ENCODE data around the gene PPFIBP2. TPM values are rescaled to one million over a fixed set of nuclear protein-coding genes. Genes with fewer than 3 reads are reported as not detected.

PPFIBP2 gene
- total RNA-seq, 5 donors from 2014 or later (not counting 1 experiment from before 2014, with no cell fraction given) = 12.5 to 46.6 (median 35.2) TPM

DNA sequence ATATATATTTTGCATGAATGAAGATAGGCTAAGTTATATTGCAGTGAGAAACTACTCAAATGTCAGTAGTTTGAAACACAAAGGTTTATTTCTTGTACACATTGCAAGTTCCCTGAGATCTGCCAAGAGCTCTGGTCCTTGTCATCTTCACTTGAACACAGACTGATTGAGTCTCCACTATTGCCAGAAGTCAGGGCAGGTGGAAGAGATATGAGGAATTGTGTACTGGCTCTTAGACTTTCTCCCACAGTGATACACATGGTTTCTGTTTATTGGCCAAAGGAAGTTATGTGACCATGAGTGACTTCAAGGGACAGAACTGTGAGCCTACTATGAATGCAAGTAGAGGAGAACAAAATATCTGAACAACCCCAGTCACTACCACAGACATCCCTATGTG, 44.2 kb downstream of the PPFIBP2 start:
- Histone ChIP-seq H3K9me3 (no peaks in the 10 kb centered on the region), H3K36me3 (ENCODE audit: control insufficient read depth in 2 of 2, extremely low read depth in 1 of 2, insufficient read depth in 1 of 2, low read length in 1 of 2) (no peaks in the 10 kb centered on the region), H3K27me3 (replicated peaks in 1 of 2; ENCODE audit: control insufficient read depth in 2 of 2, extremely low read depth in 1 of 2, insufficient read depth in 2 of 2, low read length in 1 of 2) (peaks cover 0 to 3% of the 10 kb centered on the region in 2 experiments), H3K27ac (ENCODE audit: low read length) (no peak overlapping the region), H3K4me3 (ENCODE audit: control insufficient read depth in 1 of 2, extremely low read depth in 1 of 2, low read length in 1 of 2) (no peak overlapping the region), H3K4me1 (ENCODE audit: control insufficient read depth in 1 of 2, extremely low read depth in 1 of 2, insufficient read depth in 2 of 2, low read length in 2 of 2) (no peaks in the 10 kb centered on the region)
- Mint-ChIP-seq H3K9me3 (no peaks in the 10 kb centered on the region), H3K4me1 (peaks cover 0 to 21% (median 0%) of the 10 kb centered on the region in 3 donors), H3K27ac (no peak overlapping the region), H3K36me3 (peaks cover 9% of the 10 kb centered on the region), H3K27me3 (no peaks in the 10 kb centered on the region), H3K4me3 (no peak overlapping the region)
- POLR2A ChIA-PET = no interaction called here
- no peak for DNase-seq
- CTCF ChIA-PET = no interaction called here
- no peak for ATAC-seq (replicated peaks in 1 of 4)

DNA sequence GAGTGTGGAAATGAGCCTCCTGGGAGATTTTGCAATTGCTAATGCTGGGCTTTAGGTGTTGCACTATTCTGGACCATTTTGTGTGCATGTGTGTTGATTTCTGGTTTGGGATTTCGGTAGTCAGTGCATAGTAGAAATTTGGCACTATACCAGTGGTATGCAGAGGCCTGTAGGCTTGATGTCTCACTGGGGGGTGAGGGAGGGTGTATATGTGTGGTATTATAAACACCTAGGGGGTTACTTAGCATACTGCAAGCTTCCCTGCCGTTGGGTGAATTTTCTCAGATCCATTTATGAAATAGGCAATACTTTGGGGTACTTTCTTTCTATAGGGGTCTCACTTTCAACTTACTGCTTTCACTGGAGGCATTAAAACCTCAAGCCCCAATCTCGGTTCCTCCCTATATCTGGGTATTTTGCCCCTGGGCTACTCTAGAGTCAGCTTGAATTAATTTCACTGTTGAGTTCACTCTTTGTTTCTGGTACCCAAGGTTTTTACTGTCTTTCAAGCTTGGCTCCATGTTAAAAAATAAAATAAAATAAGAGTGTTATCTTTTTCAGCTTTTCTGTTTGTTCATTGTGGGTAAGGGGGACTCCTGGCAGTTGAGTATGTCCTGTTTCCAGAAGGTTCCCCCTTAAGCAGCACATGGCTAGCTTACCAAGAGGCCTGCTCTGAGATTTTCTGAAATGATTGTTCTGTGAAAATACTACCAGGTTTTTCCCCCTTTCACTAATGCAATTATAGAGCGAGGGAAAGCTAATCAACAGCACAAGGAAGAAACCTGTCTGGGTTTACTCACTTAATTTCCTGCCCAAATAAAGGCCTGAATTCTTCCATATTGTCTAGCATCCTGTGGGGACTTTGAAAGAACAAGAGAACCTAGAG, 45.8 kb downstream of the PPFIBP2 start:
- Mint-ChIP-seq H3K4me3 (no peak overlapping the region), H3K9me3 (no peaks in the 10 kb centered on the region), H3K36me3 (peaks cover 15% of the 10 kb centered on the region), H3K4me1 (peaks cover 0 to 18% (median 0%) of the 10 kb centered on the region in 3 donors), H3K27me3 (no peaks in the 10 kb centered on the region), H3K27ac (no peak overlapping the region)
- no peak overlapping the region for H3K4me3 ChIP-seq (ENCODE audit: control insufficient read depth in 1 of 2, extremely low read depth in 1 of 2, low read length in 1 of 2)
- 91% methylated on average over 1 of the region's 4 CpGs for WGBS (ENCODE audit: insufficient coverage)
- no peaks in the 10 kb centered on the region for H3K9me3 ChIP-seq
- no peaks in the 10 kb centered on the region for H3K4me1 ChIP-seq (ENCODE audit: control insufficient read depth in 1 of 2, extremely low read depth in 1 of 2, insufficient read depth in 2 of 2, low read length in 2 of 2)
- no peak for DNase-seq
- CTCF ChIA-PET = interaction anchor here in 1 of 2 donors (1.2 kb wide), 1 partner anchor 52 kb away, joined by 4 read pairs; no protein-coding TSS in a partner anchor
- H3K36me3 ChIP-seq (ENCODE audit: control insufficient read depth in 2 of 2, extremely low read depth in 1 of 2, insufficient read depth in 1 of 2, low read length in 1 of 2) = no peaks in the 10 kb centered on the region
- no peak overlapping the region for H3K27ac ChIP-seq (ENCODE audit: low read length)
- POLR2A ChIA-PET = no interaction called here
- H3K27me3 ChIP-seq (replicated peaks in 1 of 2; ENCODE audit: control insufficient read depth in 2 of 2, extremely low read depth in 1 of 2, insufficient read depth in 2 of 2, low read length in 1 of 2) = peaks cover 0 to 3% of the 10 kb centered on the region in 2 experiments
- ATAC-seq (replicated peaks in 1 of 4) = no peak

- ATAC-seq (replicated peaks in 1 of 4) (no peak), DNase-seq (no peak)
- Histone ChIP-seq H3K4me1 (ENCODE audit: control insufficient read depth in 1 of 2, extremely low read depth in 1 of 2, insufficient read depth in 2 of 2, low read length in 2 of 2) (no peaks in the 10 kb centered on the region), H3K36me3 (ENCODE audit: control insufficient read depth in 2 of 2, extremely low read depth in 1 of 2, insufficient read depth in 1 of 2, low read length in 1 of 2) (peaks cover 0 to 10% of the 10 kb centered on the region in 2 donors), H3K9me3 (no peaks in the 10 kb centered on the region), H3K27me3 (replicated peaks in 1 of 2; ENCODE audit: control insufficient read depth in 2 of 2, extremely low read depth in 1 of 2, insufficient read depth in 2 of 2, low read length in 1 of 2) (peaks cover 0 to 7% of the 10 kb centered on the region in 2 experiments), H3K27ac (ENCODE audit: low read length) (no peak overlapping the region), H3K4me3 (ENCODE audit: control insufficient read depth in 1 of 2, extremely low read depth in 1 of 2, low read length in 1 of 2) (no peak overlapping the region)
- Mint-ChIP-seq H3K4me1 (peaks cover 0 to 11% (median 0%) of the 10 kb centered on the region in 3 donors), H3K9me3 (no peaks in the 10 kb centered on the region), H3K27me3 (no peaks in the 10 kb centered on the region), H3K27ac (no peak overlapping the region), H3K36me3 (peaks cover 27% of the 10 kb centered on the region), H3K4me3 (no peak overlapping the region)
- CTCF ChIA-PET = no interaction called here
- POLR2A ChIA-PET = no interaction called here
- no CpG with 5 or more reads among the region's 2 CpGs for WGBS (ENCODE audit: insufficient coverage)
Observed at GRCh38 chr11:7561562-7561961, 47.8 kb downstream of the PPFIBP2 start.

- Mint-ChIP-seq H3K27ac (no peak overlapping the region), H3K36me3 (peaks cover 38% of the 10 kb centered on the region), H3K4me1 (peaks cover 0 to 6% (median 0%) of the 10 kb centered on the region in 3 donors), H3K27me3 (no peaks in the 10 kb centered on the region), H3K9me3 (peaks cover 0 to 6% (median 0%) of the 10 kb centered on the region in 3 donors), H3K4me3 (no peak overlapping the region)
- no peak overlapping the region for H3K4me3 ChIP-seq (ENCODE audit: control insufficient read depth in 1 of 2, extremely low read depth in 1 of 2, low read length in 1 of 2)
- ChIA-PET POLR2A (no interaction called here), CTCF (no interaction called here)
- H3K27ac ChIP-seq (ENCODE audit: low read length) = no peak overlapping the region
- 64% methylated on average over 1 of the region's 2 CpGs for WGBS (ENCODE audit: insufficient coverage)
- H3K4me1 ChIP-seq (ENCODE audit: control insufficient read depth in 1 of 2, extremely low read depth in 1 of 2, insufficient read depth in 2 of 2, low read length in 2 of 2) = no peaks in the 10 kb centered on the region
- no peak for DNase-seq
- ATAC-seq (replicated peaks in 1 of 4) = no peak
- H3K9me3 ChIP-seq = no peaks in the 10 kb centered on the region
- H3K27me3 ChIP-seq (replicated peaks in 1 of 2; ENCODE audit: control insufficient read depth in 2 of 2, extremely low read depth in 1 of 2, insufficient read depth in 2 of 2, low read length in 1 of 2) = peaks cover 0 to 7% of the 10 kb centered on the region in 2 experiments
- H3K36me3 ChIP-seq (ENCODE audit: control insufficient read depth in 2 of 2, extremely low read depth in 1 of 2, insufficient read depth in 1 of 2, low read length in 1 of 2) = peaks cover 7 to 21% of the 10 kb centered on the region in 2 donors
Observed at GRCh38 chr11:7563281-7563680, 49.5 kb downstream of the PPFIBP2 start.

DNA sequence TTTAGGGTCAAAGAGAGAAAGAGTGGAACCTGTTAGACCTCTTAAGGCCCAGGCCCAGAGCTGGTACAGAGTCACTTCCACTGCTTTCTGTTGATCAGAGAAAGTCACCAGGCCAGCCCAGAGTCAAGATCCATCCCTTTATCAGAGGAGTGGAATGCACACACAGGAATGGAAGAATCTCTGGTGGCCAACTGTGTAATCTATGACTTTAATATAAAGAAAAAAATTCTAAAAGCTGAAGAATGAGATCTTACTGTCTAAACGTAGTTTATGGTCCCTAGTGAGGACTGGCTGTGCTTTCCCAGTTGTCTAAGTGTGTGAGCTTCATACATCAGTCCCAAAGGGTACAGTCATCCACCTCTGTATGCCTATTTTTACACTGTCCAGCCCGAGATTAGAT, 51.0 kb downstream of the PPFIBP2 start:
- Mint-ChIP-seq H3K27me3 (no peaks in the 10 kb centered on the region), H3K4me3 (no peak overlapping the region), H3K27ac (no peak overlapping the region), H3K36me3 (peaks cover 47% of the 10 kb centered on the region), H3K4me1 (peaks cover 0 to 6% (median 0%) of the 10 kb centered on the region in 3 donors), H3K9me3 (peaks cover 0 to 6% (median 0%) of the 10 kb centered on the region in 3 donors)
- no peak overlapping the region for H3K4me3 ChIP-seq (ENCODE audit: control insufficient read depth in 1 of 2, extremely low read depth in 1 of 2, low read length in 1 of 2)
- ChIA-PET POLR2A (no interaction called here), CTCF (no interaction called here)
- ATAC-seq (replicated peaks in 1 of 4) (no peak), DNase-seq (no peak)
- H3K9me3 ChIP-seq = no peaks in the 10 kb centered on the region
- peaks cover 0 to 16% of the 10 kb centered on the region in 2 experiments for H3K27me3 ChIP-seq (replicated peaks in 1 of 2; ENCODE audit: control insufficient read depth in 2 of 2, extremely low read depth in 1 of 2, insufficient read depth in 2 of 2, low read length in 1 of 2)
- peaks cover 7 to 31% of the 10 kb centered on the region in 2 donors for H3K36me3 ChIP-seq (ENCODE audit: control insufficient read depth in 2 of 2, extremely low read depth in 1 of 2, insufficient read depth in 1 of 2, low read length in 1 of 2)
- no CpG with 5 or more reads among the region's 2 CpGs for WGBS (ENCODE audit: insufficient coverage)
- no peaks in the 10 kb centered on the region for H3K4me1 ChIP-seq (ENCODE audit: control insufficient read depth in 1 of 2, extremely low read depth in 1 of 2, insufficient read depth in 2 of 2, low read length in 2 of 2)
- no peak overlapping the region for H3K27ac ChIP-seq (ENCODE audit: low read length)

GRCh38 chr11:7567311-7567710, 53.5 kb downstream of the PPFIBP2 start:
- Mint-ChIP-seq H3K4me3 (no peak overlapping the region), H3K27me3 (peaks cover 0 to under 1% of the 10 kb centered on the region in 2 donors), H3K9me3 (peaks cover 0 to 6% (median 0%) of the 10 kb centered on the region in 3 donors), H3K36me3 (peaks cover 52% of the 10 kb centered on the region), H3K4me1 (peaks cover 0 to 8% (median 2%) of the 10 kb centered on the region in 3 donors), H3K27ac (no peak overlapping the region)
- Histone ChIP-seq H3K4me3 (ENCODE audit: control insufficient read depth in 1 of 2, extremely low read depth in 1 of 2, low read length in 1 of 2) (no peak overlapping the region), H3K27me3 (replicated peaks in 1 of 2; ENCODE audit: control insufficient read depth in 2 of 2, extremely low read depth in 1 of 2, insufficient read depth in 2 of 2, low read length in 1 of 2) (peaks cover 0 to 25% of the 10 kb centered on the region in 2 experiments), H3K36me3 (ENCODE audit: control insufficient read depth in 2 of 2, extremely low read depth in 1 of 2, insufficient read depth in 1 of 2, low read length in 1 of 2) (peaks cover 7 to 32% of the 10 kb centered on the region in 2 donors), H3K27ac (ENCODE audit: low read length) (no peak overlapping the region), H3K4me1 (ENCODE audit: control insufficient read depth in 1 of 2, extremely low read depth in 1 of 2, insufficient read depth in 2 of 2, low read length in 2 of 2) (no peaks in the 10 kb centered on the region), H3K9me3 (no peaks in the 10 kb centered on the region)
- no CpG with 5 or more reads among the region's 1 CpG for WGBS (ENCODE audit: insufficient coverage)
- DNase-seq (no peak), ATAC-seq (replicated peaks in 1 of 4) (no peak)
- ChIA-PET POLR2A (no interaction called here), CTCF (no interaction called here)

All from T-cell (primary cell).